Measurements from ENCODE around the gene OGFRL1. TPM values are rescaled to one million over a fixed set of nuclear protein-coding genes. Genes with fewer than 3 reads are reported as not detected.

OGFRL1 gene
- total RNA-seq, 1 experiment from 2014 or later = 10.3 TPM

DNA sequence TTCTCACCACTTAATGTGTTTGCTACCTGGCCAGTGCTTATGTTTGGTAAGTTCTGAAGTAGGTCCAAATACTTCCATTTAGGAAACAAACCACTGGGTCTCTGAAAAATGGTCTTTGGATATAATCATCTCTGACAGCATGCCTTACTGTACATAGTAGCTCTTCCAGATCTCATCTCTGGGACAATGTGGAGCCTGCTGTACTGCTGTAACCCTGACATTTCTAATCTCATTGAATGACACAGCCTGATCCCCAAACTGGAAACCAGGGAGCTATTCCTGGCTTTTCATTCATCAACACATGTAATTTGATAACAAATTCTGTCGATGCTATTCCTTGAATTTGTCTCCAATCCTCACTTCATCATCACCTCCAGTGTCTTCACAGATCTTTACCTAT lies 23.5 kb downstream of the OGFRL1 start:
- BruUV-seq (replicated peaks) = no TSS peak
- H3K4me2 ChIP-seq (ENCODE audit: low read length) = no peak overlapping the region
- H4K20me1 ChIP-seq (ENCODE audit: insufficient read depth) = no peaks in the 10 kb centered on the region
- H3K4me3 ChIP-seq (replicated peaks in 1 of 2; ENCODE audit: low read depth in 1 of 2, low read length in 2 of 2) = no peak overlapping the region
- no peaks in the 10 kb centered on the region for H3K36me3 ChIP-seq (ENCODE audit: control insufficient read depth in 1 of 2, insufficient read depth in 2 of 2, low read length in 2 of 2)
- H3K27ac ChIP-seq (ENCODE audit: low read depth, low read length) = no peak overlapping the region
- H3K9me3 ChIP-seq (ENCODE audit: control insufficient read depth in 1 of 2, insufficient read depth in 1 of 2, low read depth in 1 of 2, low read length in 2 of 2) = no peaks in the 10 kb centered on the region
- no peaks in the 10 kb centered on the region for H3K79me2 ChIP-seq (ENCODE audit: insufficient read depth, low read length)
- H3K9me2 ChIP-seq (ENCODE audit: insufficient read depth) = no peaks in the 10 kb centered on the region
- CTCF ChIA-PET = no interaction called here
- no peak for DNase-seq (ENCODE audit: low read depth, low spot score)
- H3K27me3 ChIP-seq (ENCODE audit: insufficient read depth, low read length) = no peaks in the 10 kb centered on the region
- intact Hi-C loops (cut with micrococcal nuclease) = no loop called here
- H3K4me1 ChIP-seq (ENCODE audit: control insufficient read depth in 1 of 2, insufficient read depth in 2 of 2, low read length in 2 of 2) = no peaks in the 10 kb centered on the region
- RAD21 ChIA-PET (ENCODE audit: low non-redundant PET in 1 of 2, low total read pairs in 2 of 2, uncharacterized antibody in 2 of 2, unreplicated experiment in 2 of 2) = no interaction called here
- POLR2A ChIA-PET = no interaction called here
- H3K9ac ChIP-seq (ENCODE audit: low read length) = no peak overlapping the region
- H2AFZ ChIP-seq (ENCODE audit: low read depth, low read length, poor library complexity, severe bottlenecking) = no peak overlapping the region
- no peak for ATAC-seq
- TF ChIP-seq, protein P1, sequence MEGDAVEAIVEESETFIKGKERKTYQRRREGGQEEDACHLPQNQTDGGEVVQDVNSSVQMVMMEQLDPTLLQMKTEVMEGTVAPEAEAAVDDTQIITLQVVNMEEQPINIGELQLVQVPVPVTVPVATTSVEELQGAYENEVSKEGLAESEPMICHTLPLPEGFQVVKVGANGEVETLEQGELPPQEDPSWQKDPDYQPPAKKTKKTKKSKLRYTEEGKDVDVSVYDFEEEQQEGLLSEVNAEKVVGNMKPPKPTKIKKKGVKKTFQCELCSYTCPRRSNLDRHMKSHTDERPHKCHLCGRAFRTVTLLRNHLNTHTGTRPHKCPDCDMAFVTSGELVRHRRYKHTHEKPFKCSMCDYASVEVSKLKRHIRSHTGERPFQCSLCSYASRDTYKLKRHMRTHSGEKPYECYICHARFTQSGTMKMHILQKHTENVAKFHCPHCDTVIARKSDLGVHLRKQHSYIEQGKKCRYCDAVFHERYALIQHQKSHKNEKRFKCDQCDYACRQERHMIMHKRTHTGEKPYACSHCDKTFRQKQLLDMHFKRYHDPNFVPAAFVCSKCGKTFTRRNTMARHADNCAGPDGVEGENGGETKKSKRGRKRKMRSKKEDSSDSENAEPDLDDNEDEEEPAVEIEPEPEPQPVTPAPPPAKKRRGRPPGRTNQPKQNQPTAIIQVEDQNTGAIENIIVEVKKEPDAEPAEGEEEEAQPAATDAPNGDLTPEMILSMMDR (IDR thresholded peaks at IDR 0.05 in 2 of 3, conservative IDR thresholded peaks at IDR 0.05 in 1 of 3; ENCODE audit: borderline replicate concordance in 1 of 3, insufficient read depth in 1 of 3, low read depth in 2 of 3, low read length in 2 of 3) = no peak
- TF ChIP-seq, protein P2, sequence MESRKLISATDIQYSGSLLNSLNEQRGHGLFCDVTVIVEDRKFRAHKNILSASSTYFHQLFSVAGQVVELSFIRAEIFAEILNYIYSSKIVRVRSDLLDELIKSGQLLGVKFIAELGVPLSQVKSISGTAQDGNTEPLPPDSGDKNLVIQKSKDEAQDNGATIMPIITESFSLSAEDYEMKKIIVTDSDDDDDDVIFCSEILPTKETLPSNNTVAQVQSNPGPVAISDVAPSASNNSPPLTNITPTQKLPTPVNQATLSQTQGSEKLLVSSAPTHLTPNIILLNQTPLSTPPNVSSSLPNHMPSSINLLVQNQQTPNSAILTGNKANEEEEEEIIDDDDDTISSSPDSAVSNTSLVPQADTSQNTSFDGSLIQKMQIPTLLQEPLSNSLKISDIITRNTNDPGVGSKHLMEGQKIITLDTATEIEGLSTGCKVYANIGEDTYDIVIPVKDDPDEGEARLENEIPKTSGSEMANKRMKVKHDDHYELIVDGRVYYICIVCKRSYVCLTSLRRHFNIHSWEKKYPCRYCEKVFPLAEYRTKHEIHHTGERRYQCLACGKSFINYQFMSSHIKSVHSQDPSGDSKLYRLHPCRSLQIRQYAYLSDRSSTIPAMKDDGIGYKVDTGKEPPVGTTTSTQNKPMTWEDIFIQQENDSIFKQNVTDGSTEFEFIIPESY (IDR thresholded peaks at IDR 0.05; ENCODE audit: extremely low read depth, insufficient replicate concordance, low read length) = no peak
- TF ChIP-seq EGR1 (IDR thresholded peaks at IDR 0.05; ENCODE audit: low read depth) (no peak), SP1 (IDR thresholded peaks at IDR 0.05; ENCODE audit: low read depth) (no peak), EZH2phosphoT487 (IDR thresholded peaks at IDR 0.05; ENCODE audit: borderline replicate concordance) (no peak)

DNA sequence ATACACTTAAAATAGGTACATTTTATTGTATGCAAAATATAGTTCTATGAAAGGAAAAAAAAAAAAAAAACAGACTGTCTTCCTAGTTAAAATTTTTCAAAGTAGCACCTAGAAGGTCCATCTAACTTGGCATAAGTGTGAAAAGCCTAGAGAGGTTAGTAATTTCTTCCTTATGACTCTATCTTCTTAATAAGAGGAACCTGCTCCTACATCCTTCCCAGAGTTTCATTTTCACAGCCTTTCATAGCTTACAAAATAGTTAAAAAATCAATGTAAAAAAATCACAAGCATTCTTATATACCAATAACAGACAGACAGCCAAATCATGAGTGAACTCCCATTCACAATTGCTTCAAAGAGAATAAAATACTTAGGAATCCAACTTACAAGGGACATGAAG lies 28.8 kb downstream of the OGFRL1 start:
- POLR2A ChIA-PET = no interaction called here
- Histone ChIP-seq H3K4me3 (replicated peaks in 1 of 2; ENCODE audit: low read depth in 1 of 2, low read length in 2 of 2) (no peak overlapping the region), H3K27me3 (ENCODE audit: insufficient read depth, low read length) (no peaks in the 10 kb centered on the region), H3K79me2 (ENCODE audit: insufficient read depth, low read length) (no peaks in the 10 kb centered on the region), H2AFZ (ENCODE audit: low read depth, low read length, poor library complexity, severe bottlenecking) (no peak overlapping the region), H3K9me3 (ENCODE audit: control insufficient read depth in 1 of 2, insufficient read depth in 1 of 2, low read depth in 1 of 2, low read length in 2 of 2) (no peaks in the 10 kb centered on the region), H3K4me1 (ENCODE audit: control insufficient read depth in 1 of 2, insufficient read depth in 2 of 2, low read length in 2 of 2) (no peaks in the 10 kb centered on the region), H4K20me1 (ENCODE audit: insufficient read depth) (no peaks in the 10 kb centered on the region), H3K9me2 (ENCODE audit: insufficient read depth) (no peaks in the 10 kb centered on the region), H3K9ac (ENCODE audit: low read length) (no peak overlapping the region), H3K36me3 (ENCODE audit: control insufficient read depth in 1 of 2, insufficient read depth in 2 of 2, low read length in 2 of 2) (no peaks in the 10 kb centered on the region), H3K4me2 (ENCODE audit: low read length) (no peak overlapping the region), H3K27ac (ENCODE audit: low read depth, low read length) (no peak overlapping the region)
- BruUV-seq (replicated peaks) = no TSS peak
- no peak for DNase-seq (ENCODE audit: low read depth, low spot score)
- intact Hi-C loops (cut with micrococcal nuclease) = no loop called here
- TF ChIP-seq CBX3 (IDR thresholded peaks at IDR 0.05; ENCODE audit: low read depth) (no peak), SIN3A (IDR thresholded peaks at IDR 0.05; ENCODE audit: low read depth) (no peak), EZH2 (IDR thresholded peaks at IDR 0.05) (no peak), ZFX (IDR thresholded peaks at IDR 0.05) (no peak)
- RAD21 ChIA-PET (ENCODE audit: low non-redundant PET in 1 of 2, low total read pairs in 2 of 2, uncharacterized antibody in 2 of 2, unreplicated experiment in 2 of 2) = no interaction called here
- CTCF ChIA-PET = no interaction called here
- no peak for ATAC-seq

Data from HCT116 (cell line).